ENCODE data around the gene SERTAD4. TPM values are rescaled to one million over a fixed set of nuclear protein-coding genes. Genes with fewer than 3 reads are reported as not detected.

Gene SERTAD4
- total and polyA plus RNA-seq, 2 of the 8 experiments (the other 6 are each of a cell fraction or from before 2014, with no cell fraction given), result 0.54 to 3.2 TPM

DNA sequence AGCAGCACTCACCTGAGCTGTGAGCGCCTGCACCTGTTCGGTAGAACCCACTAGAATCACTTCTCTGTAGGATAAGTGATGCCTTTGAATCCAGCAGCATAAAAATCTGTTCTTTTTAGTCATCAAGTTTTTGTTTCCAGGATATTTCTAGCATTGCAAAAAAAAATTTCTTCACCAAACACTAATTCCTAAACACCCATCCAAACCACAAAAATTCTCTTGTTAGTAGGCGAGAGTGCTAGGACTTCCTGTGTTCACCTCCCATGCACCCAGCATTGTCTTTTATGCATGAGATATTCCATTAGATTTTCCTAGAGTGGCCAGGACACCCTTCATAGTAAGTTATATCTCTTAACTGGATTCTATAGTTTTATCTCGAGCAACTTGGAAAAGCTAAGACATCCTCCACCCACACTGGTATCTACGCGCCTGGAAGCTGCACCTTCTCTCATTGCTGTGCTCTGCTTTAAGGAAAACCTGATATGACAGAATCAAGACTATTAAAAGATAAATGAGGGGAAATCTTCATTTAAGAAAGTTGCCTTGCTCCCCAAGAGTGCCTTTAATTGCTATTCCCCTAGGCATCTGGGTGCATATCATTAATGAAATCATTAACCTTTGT is 12.3 kb downstream of the SERTAD4 start:
- H3K4me3 ChIP-seq (ENCODE audit: extremely low read depth in 1 of 4, insufficient read depth in 2 of 4, low read depth in 3 of 4, low read length in 4 of 4), result no peak overlapping the region
- H3K56ac ChIP-seq (replicated peaks; ENCODE audit: insufficient read length, low read depth, low read length), result no peak overlapping the region
- no peak for DNase-seq (ENCODE audit: low read depth in 1 of 2, low spot score in 2 of 2)
- H4K5ac ChIP-seq (ENCODE audit: insufficient read length, low read depth, low read length), result no peak overlapping the region
- no peaks in the 10 kb centered on the region for H4K20me1 ChIP-seq (replicated peaks in 1 of 2; ENCODE audit: control insufficient read depth in 1 of 2, insufficient read depth in 2 of 2, low read length in 2 of 2)
- H3K79me1 ChIP-seq (ENCODE audit: low read depth, low read length), result no peaks in the 10 kb centered on the region
- no peak overlapping the region for H4K91ac ChIP-seq (replicated peaks; ENCODE audit: insufficient read length, low read length)
- H2AK5ac ChIP-seq (ENCODE audit: low read depth, low read length), result no peak overlapping the region
- H3K14ac ChIP-seq (ENCODE audit: insufficient read length), result no peak overlapping the region
- H4K8ac ChIP-seq (ENCODE audit: extremely low read depth, insufficient read depth, low read length), result no peak overlapping the region
- no peak overlapping the region for H2BK5ac ChIP-seq (ENCODE audit: low read depth, low read length)
- H3K27me3 ChIP-seq (replicated peaks in 1 of 4; ENCODE audit: control insufficient read depth in 3 of 4, extremely low read depth in 1 of 4, insufficient read depth in 3 of 4, low read length in 3 of 4), result no peaks in the 10 kb centered on the region; a peak in 1 of 7 replicates
- H2BK120ac ChIP-seq (replicated peaks; ENCODE audit: low read depth, low read length), result no peak overlapping the region
- CTCF ChIA-PET (ENCODE audit: partially characterized antibody), result interaction anchor here (0.5 to 2.9 kb wide), 5 partner anchors 8 to 193 kb away, joined by 3 to 13 read pairs (median 5); no protein-coding TSS in a partner anchor
- H2BK12ac ChIP-seq (ENCODE audit: low read depth, low read length), result no peak overlapping the region
- no peaks in the 10 kb centered on the region for H3K23me2 ChIP-seq (ENCODE audit: low read depth, low read length)
- no peak overlapping the region for H3K18ac ChIP-seq (ENCODE audit: extremely low read depth, low read length)
- H2BK15ac ChIP-seq (ENCODE audit: low read length), result no peak overlapping the region
- H3K9ac ChIP-seq (replicated peaks in 1 of 4; ENCODE audit: extremely low read depth in 1 of 4, low read depth in 3 of 4, low read length in 3 of 4), result no peak overlapping the region
- no peak overlapping the region for H3K23ac ChIP-seq (ENCODE audit: insufficient read length)
- H3K4ac ChIP-seq (replicated peaks; ENCODE audit: insufficient read length, low read depth, low read length), result no peak overlapping the region
- H3K27ac ChIP-seq (ENCODE audit: low read depth, low read length), result no peak overlapping the region
- H2AFZ ChIP-seq (ENCODE audit: low read length), result no peak overlapping the region
- no peak for FAIRE-seq
- 91% methylated on average over 6 of the region's 6 CpGs; no CpG with 5 or more reads in 1 of the 2 experiments for WGBS, 2 experiments (ENCODE audit: extremely low coverage in 1 of 2, insufficient coverage in 1 of 2, insufficient read length in 1 of 2, insufficient replicate concordance in 2 of 2, low coverage in 1 of 2, low lambda C conversion rate in 2 of 2, missing lambda C conversion rate in 1 of 2)
- no peaks in the 10 kb centered on the region for H3K36me3 ChIP-seq (ENCODE audit: control insufficient read depth in 2 of 4, insufficient read depth in 4 of 4, low read length in 3 of 4)
- no peaks in the 10 kb centered on the region for H3K79me2 ChIP-seq (ENCODE audit: control insufficient read depth in 1 of 2, insufficient read depth in 2 of 2, low read length in 2 of 2)
- no peaks in the 10 kb centered on the region for H3K9me3 ChIP-seq (ENCODE audit: insufficient read depth in 2 of 2, low read depth in 1 of 2, low read length in 1 of 2)
- H2BK20ac ChIP-seq (ENCODE audit: low read length), result no peak overlapping the region
- POLR2A ChIA-PET (ENCODE audit: partially characterized antibody), result interaction anchor here (1.5 kb wide), 1 partner anchor 129 kb away, joined by 4 read pairs; no protein-coding TSS in a partner anchor
- peaks cover 0 to 1% (median 0%) of the 10 kb centered on the region in 4 experiments; a peak in 1 of 7 replicates for H3K4me1 ChIP-seq (replicated peaks in 1 of 4; ENCODE audit: control insufficient read depth in 3 of 4, insufficient read depth in 4 of 4, low read length in 3 of 4)
- H3K4me2 ChIP-seq (ENCODE audit: insufficient read depth in 1 of 2, low read depth in 2 of 2, low read length in 2 of 2), result no peak overlapping the region
- TF ChIP-seq CREB1 (IDR thresholded peaks at IDR 0.05) (no peak), SAP30 (IDR thresholded peaks at IDR 0.05; ENCODE audit: insufficient read depth, insufficient replicate concordance, low read length) (no peak)

All from H1 (cell line).